Uterus (tissue), 4 donors: ENCODE data around the gene ZNF618. TPM values are rescaled to one million over a fixed set of nuclear protein-coding genes. Genes with fewer than 3 reads are reported as not detected.

Source experiments
- DNase-seq, 2 donors: peaks; one replicate each; pipeline ENCODE4 v3.0.0-alpha.2; 2019 to 2020
- H3K27ac ChIP-seq, 2 donors: fragments of 200-600 bp; sonication (generic); 1 replicate in 1 of 2; 2 replicates in 1 of 2; pipeline ENCODE4 v1.5.1; 2016 to 2018
- H3K27me3 ChIP-seq, 2 donors: fragments of 200-600 bp; sonication (generic); one replicate each; pipeline ENCODE4 v1.5.1; 2018 to 2019; ENCODE audit warnings: control low read depth in 1 of 2
- H3K36me3 ChIP-seq, 2 donors: fragments of 200-600 bp; sonication (generic); one replicate each; pipeline ENCODE4 v1.5.1; 2019; ENCODE audit warnings: control low read depth in 1 of 2
- H3K4me1 ChIP-seq, 2 donors: fragments of 200-600 bp; sonication (generic); one replicate each; pipeline ENCODE4 v1.5.1; 2018 to 2019; ENCODE audit warnings: control low read depth in 1 of 2
- H3K4me3 ChIP-seq, 2 donors: fragments of 200-600 bp; sonication (generic); 1 replicate in 1 of 2; 2 replicates in 1 of 2; pipeline ENCODE4 v1.5.1; 2018 to 2019; ENCODE audit warnings: mild to moderate bottlenecking in 1 of 2
- H3K9me3 ChIP-seq, 2 donors: fragments of 200-600 bp; sonication (generic); one replicate each; pipeline ENCODE4 v1.5.1; 2019; ENCODE audit warnings: control low read depth in 1 of 2
- CTCF ChIP-seq, 4 experiments: fragments of 200-600 bp in 2 of 4; fragments of 450-650 bp in 2 of 4; sonication (generic) in 2 of 4; IDR thresholded peaks; one replicate each; pipeline ENCODE4 v1.5.1; 2016 to 2019; ENCODE audit warnings: antibody characterized with exemption in 4 of 4, mild to moderate bottlenecking in 2 of 4, moderate library complexity in 1 of 4
- POLR2A ChIP-seq, 2 donors: fragments of 450-650 bp; IDR thresholded peaks; one replicate each; pipeline ENCODE4 v1.6.1; 2016; ENCODE audit warnings: antibody characterized with exemption in 2 of 2, mild to moderate bottlenecking in 1 of 2, moderate library complexity in 1 of 2
- intact Hi-C: fragments of 100-400 bp; cut with DNase I; formaldehyde crosslinking; loops from one replicate; pipeline ENCODE4 v1.15.1; 2023; ENCODE audit warnings: low total_unique reads
- total RNA-seq, 4 donors: library from RNA; depleted of rRNA in 3 of 4; stranded (reverse); fragments of >200 nt in 3 of 4; gene quantifications; one replicate each; pipeline versions ENCODE4 v1.1.0 to v1.2.4, GENCODE V29; 2014 to 2023
- donor health status: DM: yes; HTN: yes; CAD: no.

The ZNF618 gene
- total RNA-seq, 4 donors from 2014 or later, result 3.8 to 24.2 (median 12.3) TPM

- no peak for TF ChIP-seq POLR2A (IDR thresholded peaks at IDR 0.05)
- no peak for TF ChIP-seq CTCF (IDR thresholded peaks at IDR 0.05)
- H3K9me3 ChIP-seq, result no peaks in the 10 kb centered on the region
- no peaks in the 10 kb centered on the region for H3K4me1 ChIP-seq
- H3K27me3 ChIP-seq, result no peaks in the 10 kb centered on the region
- DNase-seq, result no peak
- no peak overlapping the region for H3K27ac ChIP-seq
- no peak overlapping the region for H3K4me3 ChIP-seq
- no peaks in the 10 kb centered on the region for H3K36me3 ChIP-seq
- intact Hi-C loops, result no loop called here
These were observed 179.8 kb downstream of the ZNF618 start for GRCh38 chr9:114055894-114056293.

- no peaks in the 10 kb centered on the region for H3K27me3 ChIP-seq
- TF ChIP-seq CTCF (IDR thresholded peaks at IDR 0.05) (no peak), POLR2A (IDR thresholded peaks at IDR 0.05) (no peak)
- H3K36me3 ChIP-seq, result no peaks in the 10 kb centered on the region
- H3K27ac ChIP-seq, result no peak overlapping the region
- no peak for DNase-seq
- no peaks in the 10 kb centered on the region for H3K9me3 ChIP-seq
- no peak overlapping the region for H3K4me3 ChIP-seq
- H3K4me1 ChIP-seq, result no peaks in the 10 kb centered on the region
- intact Hi-C loops, result no loop called here
These were observed 180.4 kb downstream of the ZNF618 start for GRCh38 chr9:114056527-114056926.

- no peaks in the 10 kb centered on the region for H3K27me3 ChIP-seq
- no peaks in the 10 kb centered on the region for H3K9me3 ChIP-seq
- TF ChIP-seq POLR2A (IDR thresholded peaks at IDR 0.05) (no peak), CTCF (IDR thresholded peaks at IDR 0.05) (no peak)
- H3K4me3 ChIP-seq, result no peak overlapping the region
- H3K27ac ChIP-seq, result no peak overlapping the region
- intact Hi-C loops, result no loop called here
- H3K4me1 ChIP-seq, result no peaks in the 10 kb centered on the region
- no peak for DNase-seq
- H3K36me3 ChIP-seq, result no peaks in the 10 kb centered on the region
These were observed 181.2 kb downstream of the ZNF618 start for GRCh38 chr9:114057161-114057885.

GRCh38 chr9:114058688-114059046 is 182.6 kb downstream of the ZNF618 start:
- Histone ChIP-seq H3K4me1 (no peaks in the 10 kb centered on the region), H3K4me3 (no peak overlapping the region), H3K9me3 (no peaks in the 10 kb centered on the region), H3K27ac (no peak overlapping the region), H3K36me3 (no peaks in the 10 kb centered on the region), H3K27me3 (no peaks in the 10 kb centered on the region)
- TF ChIP-seq POLR2A (IDR thresholded peaks at IDR 0.05), result no peak
- TF ChIP-seq CTCF (IDR thresholded peaks at IDR 0.05), result no peak
- intact Hi-C loops, result no loop called here
- DNase-seq, result no peak

- TF ChIP-seq CTCF (IDR thresholded peaks at IDR 0.05) (no peak), POLR2A (IDR thresholded peaks at IDR 0.05) (no peak)
- Histone ChIP-seq H3K4me3 (no peak overlapping the region), H3K27ac (no peak overlapping the region), H3K27me3 (no peaks in the 10 kb centered on the region), H3K4me1 (no peaks in the 10 kb centered on the region), H3K36me3 (no peaks in the 10 kb centered on the region), H3K9me3 (no peaks in the 10 kb centered on the region)
- DNase-seq, result no peak
- intact Hi-C loops, result no loop called here
These were observed 183.1 kb downstream of the ZNF618 start for GRCh38 chr9:114059047-114059803.
